Measurements from ENCODE around the gene TMEM80. TPM values are rescaled to one million over a fixed set of nuclear protein-coding genes. Genes with fewer than 3 reads are reported as not detected.
A peak's percentile ranks its signal among the peaks of the same experiment; 100 is the strongest.

Gene TMEM80
- total and polyA plus RNA-seq, 2 experiments from 2014 or later, result 12.8 to 25.4 TPM

GRCh38 chr11:693887-694562 is 1.6 kb upstream of the TMEM80 start:
- Mint-ChIP-seq H3K27me3 (ENCODE audit: insufficient read depth, low read depth, poor library complexity) (peaks cover 22% of the 10 kb centered on the region), H3K36me3 (ENCODE audit: low read depth) (peaks cover 20% of the 10 kb centered on the region), H3K27ac (no peak overlapping the region), H3K4me3 (peak overlapping the region; percentile 82), H3K4me1 (peaks cover 36% of the 10 kb centered on the region), H3K9me3 (peaks cover 4% of the 10 kb centered on the region; the same call in 2 of the 3 replicates)
- ATAC-seq (no peak), DNase-seq (ENCODE audit: low spot score) (no peak)
- Histone ChIP-seq H3K79me2 (replicated peaks; ENCODE audit: insufficient read depth) (peaks cover 51% of the 10 kb centered on the region), H3K4me2 (peak overlapping the region; percentile 73), H3F3A (replicated peaks; ENCODE audit: low read depth) (peaks cover 31% of the 10 kb centered on the region), H3K4me1 (ENCODE audit: insufficient read depth) (peaks cover 21% of the 10 kb centered on the region), H3K36me3 (ENCODE audit: insufficient read depth) (no peaks in the 10 kb centered on the region), H2AFZ (no peak overlapping the region), H3K9me2 (ENCODE audit: insufficient read depth) (no peaks in the 10 kb centered on the region), H4K20me1 (replicated peaks; ENCODE audit: insufficient read depth) (peaks cover 5% of the 10 kb centered on the region; the same call in 1 of the 2 replicates), H3K4me3 (peak overlapping the region; percentile 32; the same call in 1 of the 2 replicates), H3K27me3 (ENCODE audit: insufficient read depth) (no peaks in the 10 kb centered on the region), H3K27ac (ENCODE audit: low read depth) (no peak overlapping the region)
- no peak for TF ChIP-seq ZNF114 (CRISPR knock-in tag; IDR thresholded peaks at IDR 0.05)
- no peak for TF ChIP-seq CREB1 (CRISPR knock-in tag; IDR thresholded peaks at IDR 0.05; ENCODE audit: low read depth)
- no peak for TF ChIP-seq REST (IDR thresholded peaks at IDR 0.05; ENCODE audit: unreplicated experiment)
- no peak for TF ChIP-seq ETS1 (IDR thresholded peaks at IDR 0.05)
- TF ChIP-seq POLR2AphosphoS5 (IDR thresholded peaks at IDR 0.05; ENCODE audit: low read depth), result no peak
- TF ChIP-seq EZH2phosphoT487 (IDR thresholded peaks at IDR 0.05; ENCODE audit: unreplicated experiment), result no peak

DNA sequence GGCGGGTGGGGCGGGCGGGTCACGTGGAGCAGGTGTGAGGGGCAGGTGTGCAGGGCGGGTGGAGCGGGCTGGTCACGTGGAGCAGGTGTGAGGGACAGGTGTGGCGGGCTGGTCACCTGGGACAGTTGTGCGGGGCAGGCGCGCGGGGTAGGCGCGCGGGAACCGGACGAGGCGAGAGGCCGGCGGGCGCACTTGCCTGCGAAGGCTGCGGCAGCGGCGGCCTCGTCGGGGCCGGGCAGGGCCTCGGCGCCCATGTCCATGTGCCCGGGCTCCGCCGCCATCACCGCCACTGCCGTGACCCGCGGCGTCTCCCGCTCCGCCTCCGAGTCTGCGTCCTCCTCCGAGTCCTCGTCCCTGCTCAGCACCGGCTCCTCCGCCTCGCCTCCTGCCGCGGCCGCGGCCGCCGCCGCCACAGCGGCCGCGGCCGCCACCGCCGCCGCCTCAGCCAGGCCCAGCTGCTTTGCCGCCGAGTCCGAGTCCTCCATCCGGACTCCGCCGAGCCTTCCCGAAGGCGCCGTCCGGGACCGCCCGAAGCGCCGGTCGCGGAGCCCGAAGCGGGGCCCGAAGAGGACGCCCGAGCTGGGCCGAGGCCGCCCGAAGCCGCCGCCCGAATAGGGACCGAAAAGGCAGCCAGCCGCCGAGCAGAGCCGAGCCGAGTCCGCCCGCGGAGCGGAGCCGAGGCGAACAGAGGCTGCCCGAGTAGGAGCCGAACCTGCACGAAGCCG is 891 bp upstream of the TMEM80 start, which contains the start of gene DEAF1:
Gene DEAF1 (minus strand): TSS at position 660 of the 725 bp plus-strand sequence. CDS start 175 bp downstream, at position 485.
- no peak for TF ChIP-seq EZH2 (IDR thresholded peaks at IDR 0.05; ENCODE audit: low read depth, unreplicated experiment)
- no peaks in the 10 kb centered on the region for H3K9me2 ChIP-seq (ENCODE audit: insufficient read depth)
- peaks cover 45% of the 10 kb centered on the region for H3K79me2 ChIP-seq (replicated peaks; ENCODE audit: insufficient read depth)
- peaks cover 28% of the 10 kb centered on the region for H3F3A ChIP-seq (replicated peaks; ENCODE audit: low read depth)
- peak within 1 kb of the TSS; percentile 98 for H3K27ac Mint-ChIP-seq
- peaks cover 9% of the 10 kb centered on the region for H4K20me1 ChIP-seq (replicated peaks; ENCODE audit: insufficient read depth)
- no peaks in the 10 kb centered on the region for H3K36me3 ChIP-seq (ENCODE audit: insufficient read depth)
- H3K9me3 Mint-ChIP-seq, result peaks cover 4% of the 10 kb centered on the region; the same call in 2 of the 3 replicates
- H3K27me3 ChIP-seq (ENCODE audit: insufficient read depth), result no peaks in the 10 kb centered on the region
- peak within 1 kb of the TSS; percentile 97 for H3K4me3 ChIP-seq
- DNase-seq (ENCODE audit: low spot score) (peak; percentile 97), ATAC-seq (peak; percentile 76)
- H3K27me3 Mint-ChIP-seq (ENCODE audit: insufficient read depth, low read depth, poor library complexity), result peaks cover 22% of the 10 kb centered on the region
- H3K4me1 ChIP-seq (ENCODE audit: insufficient read depth), result peaks cover 21% of the 10 kb centered on the region
- peak within 1 kb of the TSS; percentile 85 for H3K4me2 ChIP-seq
- H3K4me3 Mint-ChIP-seq, result peak within 1 kb of the TSS; percentile 82
- peak within 1 kb of the TSS; percentile 94 for H3K27ac ChIP-seq (ENCODE audit: low read depth)
- peaks cover 36% of the 10 kb centered on the region for H3K4me1 Mint-ChIP-seq
- peak within 1 kb of the TSS; percentile 90 for H2AFZ ChIP-seq
- peaks cover 14% of the 10 kb centered on the region for H3K36me3 Mint-ChIP-seq (ENCODE audit: low read depth)
